WERI-Rb-1 (cell line): ENCODE data around the gene ZSCAN22.

Experiments used
- DNase-seq: peaks from one replicate; pipeline ENCODE4 v3.0.0-alpha.2; 2020
- H3K27ac ChIP-seq: fragments of 250-450 bp; sonication (Bioruptor Pico); 2 replicates; pipeline ENCODE4 v1.5.1; 2020; ENCODE audit warnings: mild to moderate bottlenecking, moderate library complexity
- H3K27me3 ChIP-seq: fragments of 250-450 bp; sonication (Bioruptor Pico); 2 replicates; pipeline ENCODE4 v1.5.1; 2021; ENCODE audit warnings: mild to moderate bottlenecking, low read depth, moderate library complexity; ENCODE audit not compliant: insufficient read depth, severe bottlenecking
- H3K36me3 ChIP-seq: fragments of 250-450 bp; sonication (Bioruptor Pico); 2 replicates; pipeline ENCODE4 v1.5.1; 2020; ENCODE audit warnings: mild to moderate bottlenecking, moderate library complexity
- H3K4me3 ChIP-seq: 2 replicates; pipeline ENCODE4 v1.5.1; 2011; ENCODE audit warnings: low read depth, mild to moderate bottlenecking, control low read depth, low read length
- H3K9me3 ChIP-seq: fragments of 250-450 bp; sonication (Bioruptor Pico); 2 replicates; pipeline ENCODE4 v1.5.1; 2021; ENCODE audit warnings: mild to moderate bottlenecking, moderate library complexity; ENCODE audit not compliant: severe bottlenecking
- CTCF ChIP-seq: IDR thresholded peaks from 2 replicates; pipeline ENCODE4 v1.5.1; 2011; ENCODE audit warnings: low read depth, mild to moderate bottlenecking, control low read depth, inconsistent platforms, low read length

Gene ZSCAN22

DNA sequence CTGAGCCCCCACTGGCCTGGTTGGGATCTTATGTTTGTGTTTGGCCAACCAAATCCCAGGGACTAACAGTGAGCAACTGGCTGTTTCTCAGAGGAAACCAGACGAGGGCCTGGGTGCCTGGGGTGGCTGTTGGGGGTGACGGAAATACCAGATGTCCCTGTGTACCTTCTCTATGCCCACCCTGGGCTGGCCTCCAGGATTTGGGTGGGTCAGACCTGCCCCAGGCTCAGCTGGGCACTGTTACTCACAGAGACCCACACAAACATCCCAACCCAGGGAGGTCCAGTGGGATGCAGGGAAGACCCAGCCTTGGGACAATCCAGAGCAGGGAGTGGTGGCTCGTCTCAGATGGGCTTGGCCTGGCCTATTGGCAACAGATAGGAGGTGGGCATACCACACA lies 8.8 kb downstream of the ZSCAN22 start:
- DNase-seq: no peak
- Histone ChIP-seq H3K36me3 (peaks cover 22% of the 10 kb centered on the region), H3K27me3 (no peaks in the 10 kb centered on the region), H3K4me3 (no peak overlapping the region), H3K27ac (no peak overlapping the region), H3K9me3 (no peaks in the 10 kb centered on the region)
- TF ChIP-seq CTCF: no peak

DNA sequence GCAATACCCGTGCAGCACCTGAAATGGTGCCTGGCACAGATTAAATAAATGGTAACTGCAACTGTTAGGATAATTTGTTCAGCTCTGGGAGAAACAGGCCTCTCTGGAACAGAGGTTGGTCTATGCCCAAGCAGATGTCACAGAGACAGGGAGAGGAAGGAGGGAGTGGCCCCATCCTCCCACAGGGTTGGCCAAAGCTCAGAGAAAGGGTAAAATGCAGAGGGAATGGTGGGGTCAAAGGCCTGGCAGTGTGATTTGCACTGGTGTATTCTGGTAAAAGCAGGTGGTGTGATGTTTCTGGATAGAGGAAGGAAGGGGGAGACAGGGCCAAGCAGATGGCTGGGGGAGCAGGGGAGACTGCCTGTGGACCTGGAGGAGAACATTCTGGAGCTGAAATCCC lies 9.4 kb downstream of the ZSCAN22 start:
- no peaks in the 10 kb centered on the region for H3K9me3 ChIP-seq
- H3K27ac ChIP-seq: no peak overlapping the region
- no peak for DNase-seq
- no peak overlapping the region for H3K4me3 ChIP-seq
- H3K27me3 ChIP-seq: no peaks in the 10 kb centered on the region
- TF ChIP-seq CTCF: no peak
- H3K36me3 ChIP-seq: peaks cover 24% of the 10 kb centered on the region

DNA sequence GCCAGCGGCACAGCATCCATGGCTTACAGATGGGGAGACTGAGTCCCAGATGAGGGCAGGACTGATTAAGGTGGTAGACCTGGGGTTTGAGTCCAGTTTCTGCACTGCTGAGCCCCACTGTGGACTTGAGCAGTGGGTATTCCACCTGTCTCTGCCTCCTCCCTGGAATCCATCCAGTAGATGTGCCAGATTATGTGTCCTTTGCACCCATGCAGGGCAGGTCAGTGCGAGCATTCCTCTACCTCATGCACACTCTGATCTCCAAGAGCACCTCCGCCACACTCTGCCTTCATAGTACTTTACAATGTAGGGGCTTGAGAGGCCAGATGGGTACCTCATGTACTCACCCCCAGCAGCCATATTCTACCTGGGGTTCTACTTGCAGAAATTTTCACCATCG lies 10.0 kb downstream of the ZSCAN22 start:
- no peaks in the 10 kb centered on the region for H3K9me3 ChIP-seq
- H3K27ac ChIP-seq: no peak overlapping the region
- no peak overlapping the region for H3K4me3 ChIP-seq
- no peak for TF ChIP-seq CTCF
- H3K27me3 ChIP-seq: no peaks in the 10 kb centered on the region
- DNase-seq: no peak
- peaks cover 27% of the 10 kb centered on the region for H3K36me3 ChIP-seq

GRCh38 chr19:58338336-58338735 lies 11.5 kb downstream of the ZSCAN22 start:
- Histone ChIP-seq H3K36me3 (peaks cover 27% of the 10 kb centered on the region), H3K4me3 (no peak overlapping the region), H3K27me3 (no peaks in the 10 kb centered on the region), H3K9me3 (no peaks in the 10 kb centered on the region), H3K27ac (no peak overlapping the region)
- no peak for DNase-seq
- no peak for TF ChIP-seq CTCF

DNA sequence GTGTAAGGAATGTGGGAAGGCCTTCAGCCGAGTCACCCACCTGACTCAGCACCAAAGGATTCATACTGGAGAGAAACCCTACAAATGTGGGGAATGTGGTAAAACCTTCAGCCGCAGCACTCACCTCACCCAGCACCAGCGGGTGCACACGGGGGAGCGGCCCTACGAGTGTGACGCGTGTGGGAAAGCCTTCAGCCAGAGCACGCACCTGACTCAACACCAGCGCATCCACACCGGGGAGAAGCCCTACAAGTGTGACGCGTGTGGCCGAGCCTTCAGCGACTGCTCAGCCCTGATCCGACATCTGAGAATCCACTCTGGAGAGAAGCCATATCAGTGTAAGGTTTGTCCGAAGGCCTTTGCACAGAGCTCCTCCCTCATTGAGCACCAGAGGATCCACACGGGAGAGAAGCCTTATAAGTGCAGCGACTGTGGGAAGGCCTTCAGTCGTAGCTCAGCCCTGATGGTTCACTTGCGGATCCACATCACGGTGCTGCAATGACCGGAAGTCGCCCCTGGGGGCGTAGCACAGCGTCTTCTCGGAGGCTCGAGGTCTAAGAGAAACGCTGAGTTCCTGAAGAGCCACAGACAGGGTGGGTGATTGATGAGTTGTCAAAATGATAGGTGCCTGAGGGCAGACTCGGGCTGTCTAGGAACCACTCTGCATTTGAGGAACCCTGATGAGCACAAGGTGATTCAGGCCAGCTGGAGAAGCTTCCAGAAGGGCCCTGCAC lies 12.2 kb downstream of the ZSCAN22 start:
- peak; percentile 44 for TF ChIP-seq CTCF
- Histone ChIP-seq H3K4me3 (no peak overlapping the region), H3K27ac (no peak overlapping the region), H3K9me3 (no peaks in the 10 kb centered on the region), H3K36me3 (peaks cover 27% of the 10 kb centered on the region), H3K27me3 (no peaks in the 10 kb centered on the region)
- DNase-seq: peak; percentile 44

DNA sequence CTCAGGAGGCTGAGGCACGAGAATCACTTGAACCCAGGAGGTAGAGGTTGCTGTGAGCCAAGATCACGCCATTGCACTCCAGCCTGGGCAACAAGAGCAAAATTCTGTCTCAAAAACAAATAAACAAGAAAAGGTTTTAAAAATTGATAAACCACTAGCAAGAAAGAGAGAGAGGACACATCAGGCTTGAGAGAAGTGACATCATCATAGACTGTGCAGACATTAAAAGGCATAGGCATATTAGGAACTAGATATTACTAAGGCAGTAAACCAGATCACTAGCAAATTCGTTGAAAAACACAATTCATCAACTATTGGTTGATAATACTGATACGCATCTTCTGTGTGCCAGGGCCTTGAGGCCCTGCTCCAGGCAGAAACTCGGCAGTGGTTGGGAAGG lies 18.8 kb downstream of the ZSCAN22 start:
- H3K4me3 ChIP-seq: no peak overlapping the region
- H3K36me3 ChIP-seq: 0 out of 2 replicates have a peak, but pooled peaks cover 5% of the 10 kb centered on the region
- TF ChIP-seq CTCF: no peak
- H3K9me3 ChIP-seq: no peaks in the 10 kb centered on the region
- no peak for DNase-seq
- no peaks in the 10 kb centered on the region for H3K27me3 ChIP-seq
- no peak overlapping the region for H3K27ac ChIP-seq
